Trophoblast cell (in vitro differentiated cells and primary cell): ENCODE results near the gene SGCD.

Experiments
- DNase-seq, 2 donors: peaks; one replicate each; pipeline ENCODE4 v3.0.0-alpha.2; 2016
- H2AFZ ChIP-seq: 2 replicates; pipeline ENCODE4 v1.6.1; 2013; ENCODE audit warnings: low read length, moderate library complexity, mild to moderate bottlenecking; ENCODE audit not compliant: insufficient read depth, poor library complexity
- H2AK5ac ChIP-seq: 2 replicates; pipeline ENCODE4 v1.6.1; 2013; ENCODE audit warnings: mild to moderate bottlenecking, low read length
- H2BK120ac ChIP-seq: 2 replicates; pipeline ENCODE4 v1.6.1; 2013; ENCODE audit warnings: low read length, mild to moderate bottlenecking, moderate library complexity; ENCODE audit not compliant: insufficient read depth, poor library complexity
- H2BK12ac ChIP-seq: 2 replicates; pipeline ENCODE4 v1.6.1; 2013; ENCODE audit warnings: mild to moderate bottlenecking, low read length, moderate library complexity
- H2BK5ac ChIP-seq: 2 replicates; pipeline ENCODE4 v1.6.1; 2013; ENCODE audit warnings: low read length, low read depth, moderate library complexity, mild to moderate bottlenecking; ENCODE audit not compliant: poor library complexity
- H3K14ac ChIP-seq: 2 replicates; pipeline ENCODE4 v1.6.1; 2013; ENCODE audit warnings: mild to moderate bottlenecking, low read length
- H3K18ac ChIP-seq: 2 replicates; pipeline ENCODE4 v1.6.1; 2013; ENCODE audit warnings: mild to moderate bottlenecking, low read length
- H3K23ac ChIP-seq: 2 replicates; pipeline ENCODE4 v1.6.1; 2013; ENCODE audit warnings: low read length
- H3K27ac ChIP-seq: 2 replicates; pipeline ENCODE4 v1.5.1; 2013; ENCODE audit warnings: low read depth, mild to moderate bottlenecking, inconsistent platforms, low read length, moderate library complexity
- H3K27me3 ChIP-seq: 2 replicates; pipeline ENCODE4 v1.6.1; 2013; ENCODE audit warnings: inconsistent platforms, mild to moderate bottlenecking, low read length, moderate library complexity; ENCODE audit not compliant: insufficient read depth
- H3K36me3 ChIP-seq, 2 experiments: 1 replicate in 1 of 2; 2 replicates in 1 of 2; pipeline ENCODE4 v1.6.1; 2013; ENCODE audit warnings: low read length in 2 of 2, mild to moderate bottlenecking in 2 of 2, moderate library complexity in 1 of 2; ENCODE audit not compliant: insufficient read depth in 2 of 2, control insufficient read depth in 1 of 2
- H3K4ac ChIP-seq: 2 replicates; pipeline ENCODE4 v1.6.1; 2013; ENCODE audit warnings: low read depth, mild to moderate bottlenecking, low read length, moderate library complexity
- H3K4me1 ChIP-seq, 2 experiments: 1 replicate in 1 of 2; 2 replicates in 1 of 2; pipeline ENCODE4 v1.6.1; 2013; ENCODE audit warnings: low read length in 2 of 2, mild to moderate bottlenecking in 2 of 2, moderate library complexity in 1 of 2; ENCODE audit not compliant: insufficient read depth in 2 of 2, control insufficient read depth in 1 of 2
- H3K4me2 ChIP-seq: 2 replicates; pipeline ENCODE4 v1.6.1; 2013; ENCODE audit warnings: inconsistent platforms, mild to moderate bottlenecking, low read length, moderate library complexity
- H3K4me3 ChIP-seq: 2 replicates; pipeline ENCODE4 v1.5.1; 2013; ENCODE audit warnings: mild to moderate bottlenecking, low read depth, low read length, inconsistent platforms
- H3K79me1 ChIP-seq: one replicate; pipeline ENCODE4 v1.6.1; 2013; ENCODE audit warnings: low read length
- H3K79me2 ChIP-seq: 2 replicates; pipeline ENCODE4 v1.6.1; 2013; ENCODE audit warnings: low read length, mild to moderate bottlenecking; ENCODE audit not compliant: control insufficient read depth, insufficient read depth, poor library complexity
- H3K9ac ChIP-seq: 2 replicates; pipeline ENCODE4 v1.6.1; 2013; ENCODE audit warnings: mild to moderate bottlenecking, low read length
- H3K9me3 ChIP-seq: 2 replicates; pipeline ENCODE4 v1.6.1; 2013; ENCODE audit warnings: low read depth, mild to moderate bottlenecking, control low read depth, inconsistent platforms, low read length; ENCODE audit not compliant: insufficient read depth
- H4K12ac ChIP-seq: 2 replicates; pipeline ENCODE4 v1.6.1; 2013; ENCODE audit warnings: low read depth, mild to moderate bottlenecking, low read length, moderate library complexity
- H4K8ac ChIP-seq: 2 replicates; pipeline ENCODE4 v1.6.1; 2013; ENCODE audit warnings: low read depth, mild to moderate bottlenecking, low read length, moderate library complexity
- H4K91ac ChIP-seq: one replicate; pipeline ENCODE4 v1.6.1; 2013; ENCODE audit warnings: low read depth, mild to moderate bottlenecking, low read length, moderate library complexity
- WGBS: extraction: QIAGEN DNeasy Blood & Tissue Kit; methylation state at CpG from one replicate; pipeline ENCODE4 v1.1.7; 2013; ENCODE audit warnings: missing lambda C conversion rate; ENCODE audit not compliant: insufficient read length, insufficient coverage; ENCODE audit errors: extremely low coverage; 5-methylcytosine and 5-hydroxymethylcytosine counted together

Gene SGCD

GRCh38 chr5:156340893-156341292 is 13.9 kb downstream of the SGCD start:
- H3K4ac ChIP-seq = no peak overlapping the region
- no peaks in the 10 kb centered on the region for H3K79me1 ChIP-seq
- no peaks in the 10 kb centered on the region for H3K36me3 ChIP-seq
- H4K12ac ChIP-seq = no peak overlapping the region
- no peak for DNase-seq
- no peaks in the 10 kb centered on the region for H3K4me1 ChIP-seq
- H2BK12ac ChIP-seq = no peak overlapping the region
- H4K91ac ChIP-seq = no peak overlapping the region
- no peak overlapping the region for H2BK120ac ChIP-seq
- H3K23ac ChIP-seq = no peak overlapping the region
- H2AFZ ChIP-seq = no peak overlapping the region
- H3K18ac ChIP-seq = no peak overlapping the region
- H3K4me2 ChIP-seq = no peak overlapping the region
- H3K9me3 ChIP-seq = no peaks in the 10 kb centered on the region
- H3K4me3 ChIP-seq = no peak overlapping the region
- no peak overlapping the region for H3K14ac ChIP-seq
- WGBS = no CpG with 5 or more reads among the region's 1 CpG
- no peaks in the 10 kb centered on the region for H3K27me3 ChIP-seq
- no peak overlapping the region for H2BK5ac ChIP-seq
- no peak overlapping the region for H2AK5ac ChIP-seq
- no peak overlapping the region for H3K9ac ChIP-seq
- H3K79me2 ChIP-seq = no peaks in the 10 kb centered on the region
- no peak overlapping the region for H3K27ac ChIP-seq
- H4K8ac ChIP-seq = no peak overlapping the region

GRCh38 chr5:156350256-156350655 is 23.3 kb downstream of the SGCD start:
- H4K8ac ChIP-seq = no peak overlapping the region
- no peak overlapping the region for H4K12ac ChIP-seq
- H3K79me2 ChIP-seq = no peaks in the 10 kb centered on the region
- no peaks in the 10 kb centered on the region for H3K4me1 ChIP-seq
- no peak for DNase-seq
- H2BK12ac ChIP-seq = no peak overlapping the region
- H4K91ac ChIP-seq = no peak overlapping the region
- H3K27ac ChIP-seq = no peak overlapping the region
- H2AK5ac ChIP-seq = no peak overlapping the region
- no peaks in the 10 kb centered on the region for H3K9me3 ChIP-seq
- H3K18ac ChIP-seq = no peak overlapping the region
- no peak overlapping the region for H3K4me3 ChIP-seq
- no peaks in the 10 kb centered on the region for H3K79me1 ChIP-seq
- no peak overlapping the region for H2AFZ ChIP-seq
- no peaks in the 10 kb centered on the region for H3K36me3 ChIP-seq
- H3K4ac ChIP-seq = no peak overlapping the region
- no peak overlapping the region for H2BK5ac ChIP-seq
- no peak overlapping the region for H2BK120ac ChIP-seq
- no peak overlapping the region for H3K9ac ChIP-seq
- WGBS = no CpG with 5 or more reads among the region's 2 CpGs
- H3K23ac ChIP-seq = no peak overlapping the region
- H3K14ac ChIP-seq = no peak overlapping the region
- no peak overlapping the region for H3K4me2 ChIP-seq
- H3K27me3 ChIP-seq = no peaks in the 10 kb centered on the region

- Histone ChIP-seq H2BK120ac (no peak overlapping the region), H2BK12ac (no peak overlapping the region), H3K27me3 (no peaks in the 10 kb centered on the region), H3K23ac (no peak overlapping the region), H3K27ac (no peak overlapping the region), H3K14ac (no peak overlapping the region), H3K4me3 (no peak overlapping the region), H4K91ac (no peak overlapping the region), H4K12ac (no peak overlapping the region), H2AFZ (no peak overlapping the region), H3K79me2 (no peaks in the 10 kb centered on the region), H3K9me3 (no peaks in the 10 kb centered on the region), H3K36me3 (no peaks in the 10 kb centered on the region), H2AK5ac (no peak overlapping the region), H2BK5ac (no peak overlapping the region), H3K4me1 (no peaks in the 10 kb centered on the region), H3K18ac (no peak overlapping the region), H4K8ac (no peak overlapping the region), H3K4ac (no peak overlapping the region), H3K4me2 (no peak overlapping the region), H3K9ac (no peak overlapping the region), H3K79me1 (no peaks in the 10 kb centered on the region)
- DNase-seq = no peak
- no CpG with 5 or more reads among the region's 4 CpGs for WGBS
Measured at GRCh38 chr5:156351423-156351822, 24.5 kb downstream of the SGCD start.

- no peaks in the 10 kb centered on the region for H3K79me1 ChIP-seq
- no peak overlapping the region for H2BK12ac ChIP-seq
- H2BK120ac ChIP-seq = no peak overlapping the region
- H3K4me2 ChIP-seq = no peak overlapping the region
- no peak overlapping the region for H4K8ac ChIP-seq
- H4K91ac ChIP-seq = no peak overlapping the region
- H2AK5ac ChIP-seq = no peak overlapping the region
- no peak overlapping the region for H3K18ac ChIP-seq
- no peak overlapping the region for H4K12ac ChIP-seq
- H3K23ac ChIP-seq = no peak overlapping the region
- H3K79me2 ChIP-seq = no peaks in the 10 kb centered on the region
- no peak overlapping the region for H2AFZ ChIP-seq
- no peak overlapping the region for H3K14ac ChIP-seq
- no peaks in the 10 kb centered on the region for H3K9me3 ChIP-seq
- no peak overlapping the region for H3K4ac ChIP-seq
- H3K4me3 ChIP-seq = no peak overlapping the region
- H3K36me3 ChIP-seq = no peaks in the 10 kb centered on the region
- H3K4me1 ChIP-seq = no peaks in the 10 kb centered on the region
- DNase-seq = no peak
- no peak overlapping the region for H3K9ac ChIP-seq
- no peaks in the 10 kb centered on the region for H3K27me3 ChIP-seq
- H2BK5ac ChIP-seq = no peak overlapping the region
- no peak overlapping the region for H3K27ac ChIP-seq
Measured at GRCh38 chr5:156354571-156354970, 27.6 kb downstream of the SGCD start.
